Heart left ventricle (tissue), 13 donors: ENCODE results near the gene P3H3.

ENCODE experiments used
- CTCF ChIP-seq, 12 donors: fragments of 200-600 bp; sonication (generic) in 4 of 12; IDR thresholded peaks; one replicate each; pipeline versions ENCODE4 v1.5.0 to v1.8.0; 2018 to 2022; ENCODE audit warnings: antibody characterized with exemption in 12 of 12, mild to moderate bottlenecking in 5 of 12
- POLR2A ChIP-seq, 2 donors: fragments of 450-650 bp; IDR thresholded peaks; one replicate each; pipeline ENCODE4 v1.6.1; 2017; ENCODE audit warnings: antibody characterized with exemption in 2 of 2, mild to moderate bottlenecking in 2 of 2, moderate library complexity in 2 of 2
- donor health status: ischemic (EF 13 %, LVEDD 7.1; RV severe dilation, severe dysfunction).
- donor health status: DM: no; HTN: yes; CAD: no.
- donor health status: DM: no; HTN: no; CAD: no.
- donor health status: ischemic (EF 25% LVEDD 6.9; RV normal size, moderate dysfunction).
- donor health status: ischemic (EF 25% LVEDD 5.7; RV mildly dilated, moderate dysfunction).
- donor health status: ischemic (EF 35%, LVEDD 5.7; RV mildly dilated, moderate dysfunction).
- donor health status: nonischemic (EF 11% LVEDD 7.7; RV severe dilation, severe dysfunction).
- donor health status: DM: yes; HTN: yes; CAD: no.
- donor health status: PGD.
- donor health status: ischemic (EF 29% LVEDD 5.4; RV normal size, mild dysfunction).
- donor health status: nonischemic (EF 23%, LVEDD 6.1; RV moderate dilation, normal function).

- no peak for TF ChIP-seq CTCF (IDR thresholded peaks at IDR 0.05)
- TF ChIP-seq POLR2A (IDR thresholded peaks at IDR 0.05) = no peak
Measured at GRCh38 chr12:6799147-6799546, 29.1 kb upstream of the P3H3 start.
